Motor neuron (in vitro differentiated cells): Measurements from ENCODE around the gene ZMIZ2. TPM values are rescaled to one million over a fixed set of nuclear protein-coding genes. Genes with fewer than 3 reads are reported as not detected.

Experiments used
- ATAC-seq, 8 experiments: fragments of 200-7000 bp; cut with Tn5 transposase; replicated peaks in 6 of 8; 2 replicates each; pipeline ENCODE4 v1.8.0; 2021; ENCODE audit warnings: mild to moderate bottlenecking in 8 of 8, moderate library complexity in 8 of 8
- H3K27ac ChIP-seq, 2 donors: fragments of 250-450 bp; sonication (Bioruptor Pico); 2 replicates each; pipeline ENCODE4 v1.9.0; 2021; ENCODE audit warnings: antibody characterized with exemption in 2 of 2, mild to moderate bottlenecking in 2 of 2, moderate library complexity in 1 of 2
- H3K4me1 ChIP-seq, 2 donors: fragments of 250-450 bp; sonication (Bioruptor Pico); replicated peaks in 1 of 2; 2 replicates each; pipeline ENCODE4 v1.6.1; 2021; ENCODE audit warnings: antibody characterized with exemption in 2 of 2, mild to moderate bottlenecking in 2 of 2, moderate library complexity in 1 of 2
- H3K4me3 ChIP-seq, 5 donors: fragments of 250-450 bp; sonication (Bioruptor Pico); 2 replicates each; pipeline ENCODE4 v1.9.0; 2021; ENCODE audit warnings: antibody characterized with exemption in 5 of 5, mild to moderate bottlenecking in 5 of 5, moderate library complexity in 4 of 5
- WGBS, 10 experiments: fragments of 450-650 bp; shearing (Covaris generic); methylation state at CpG; one replicate each; pipeline ENCODE4 v1.0.0; 2022; 5-methylcytosine and 5-hydroxymethylcytosine counted together
- in situ Hi-C, 9 experiments: fragments of 400-800 bp; cut with MboI; loops; one replicate each; pipeline ENCODE4 v1.15.0; 2021; ENCODE audit warnings: low sequenced_read_pairs in 9 of 9, low pct_unique_long_range_greater_than_20kb in 2 of 9; ENCODE audit not compliant: unreplicated experiment in 9 of 9
- total RNA-seq, 8 experiments: library from RNA; unstranded; fragments of 300-600 nt; gene quantifications; 2 replicates each; pipeline versions ENCODE4 v1.2.3 to v1.2.4, GENCODE V29; 2022

Gene ZMIZ2
- total RNA-seq, 8 experiments from 2014 or later = 11.6 to 69.4 (median 22.0) TPM

DNA sequence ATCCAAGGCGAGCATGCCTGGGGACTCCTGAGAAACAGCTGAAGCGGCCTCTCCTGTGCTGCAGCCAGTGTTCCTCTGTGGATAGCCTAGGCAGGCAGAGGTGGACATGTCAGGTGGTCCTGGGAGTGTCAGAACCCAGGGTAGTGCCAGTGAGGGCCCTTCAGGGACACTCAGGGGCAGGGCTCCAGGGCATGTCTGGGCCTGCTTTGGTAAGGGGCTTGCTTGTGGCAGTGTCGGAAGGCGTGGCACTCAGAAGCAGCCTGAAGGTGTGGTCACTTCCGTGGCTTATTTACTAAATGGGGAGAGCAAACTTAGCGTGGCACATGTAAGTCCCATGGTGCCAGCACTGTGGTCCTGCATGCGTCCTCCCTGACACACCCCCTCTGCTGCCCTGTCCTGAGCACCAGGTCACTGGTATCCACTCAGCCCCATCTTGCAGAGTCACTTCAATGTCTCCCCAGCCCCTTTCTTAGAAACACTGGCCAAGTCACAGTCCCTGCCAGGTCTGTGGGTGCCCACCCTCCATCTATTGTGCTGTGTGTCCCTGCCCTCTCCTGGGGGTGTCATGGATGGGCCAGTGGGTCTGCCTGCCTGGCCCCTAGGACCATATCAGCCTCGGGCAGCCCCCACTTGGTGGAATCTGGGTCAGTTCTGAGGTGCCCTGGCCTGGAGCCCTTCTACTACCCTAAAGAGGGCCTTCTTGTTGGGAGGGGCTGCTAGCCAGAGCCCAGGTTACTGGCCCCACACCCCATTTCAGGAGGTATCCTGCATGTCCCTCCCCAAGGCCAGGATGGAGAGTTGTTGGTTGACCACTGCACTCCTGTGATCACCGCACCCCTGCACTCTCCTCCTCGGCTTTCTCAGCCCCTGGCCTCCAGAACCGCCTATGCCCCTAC is 6.4 kb downstream of the ZMIZ2 start:
- peaks cover 6% of the 10 kb centered on the region in 2 donors for H3K4me1 ChIP-seq
- H3K4me3 ChIP-seq = no peak overlapping the region
- no peak overlapping the region for H3K27ac ChIP-seq
- WGBS, 10 experiments = 57 to 100% (median 85%) methylated on average over 3 to 6 of the region's 11 CpGs; no CpG with 5 or more reads in 6 of the 10 experiments
- ATAC-seq = peak in 1 of 8 experiments; percentile 24
- in situ Hi-C loops = loop anchor here in 1 of 9 experiments (25.0 kb wide), 1 partner anchor 168 kb away; the partner anchor contains the start of gene TMED4

DNA sequence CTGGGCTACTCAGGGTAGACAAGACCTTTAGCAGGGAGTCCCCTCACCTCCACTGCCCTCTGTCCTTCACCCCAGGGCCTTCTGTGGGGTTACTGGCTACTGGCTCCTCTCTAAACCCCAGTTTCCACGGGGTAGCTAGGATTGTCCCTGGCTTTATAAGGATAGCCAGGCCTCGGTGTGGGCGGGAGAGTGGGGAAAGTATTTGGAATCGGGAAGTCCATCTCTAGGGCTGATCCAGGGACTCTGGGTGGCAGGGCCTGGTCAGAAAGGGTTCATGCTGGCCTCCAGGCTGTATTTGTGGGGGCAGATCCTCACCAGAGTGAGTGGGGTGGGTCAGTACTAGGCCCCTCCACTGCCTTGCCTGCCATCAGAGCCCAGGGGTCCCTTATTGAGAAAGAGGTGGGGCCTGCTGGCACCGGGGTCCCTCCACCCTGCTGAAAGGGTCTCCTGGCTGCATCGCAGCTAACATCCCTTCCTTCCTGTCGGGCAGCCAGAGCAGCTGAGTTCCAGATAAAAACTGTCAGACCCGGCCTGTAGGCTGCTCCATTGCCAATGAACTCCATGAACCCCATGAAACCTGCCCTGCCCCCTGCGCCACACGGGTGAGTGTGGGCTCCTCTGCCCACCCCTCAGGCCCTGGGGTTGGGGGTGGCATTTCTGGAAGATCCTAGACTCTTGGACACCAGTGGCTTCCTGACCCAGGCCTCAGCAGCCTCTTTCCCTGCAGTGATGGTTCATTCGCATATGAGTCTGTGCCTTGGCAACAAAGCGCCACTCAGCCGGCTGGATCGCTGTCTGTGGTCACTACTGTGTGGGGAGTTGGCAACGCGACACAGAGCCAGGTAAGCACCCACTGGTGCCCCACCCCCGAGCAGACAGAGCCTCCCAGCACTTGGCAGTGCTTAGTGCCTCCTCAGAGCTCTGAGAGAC is 7.3 kb downstream of the ZMIZ2 start:
- no peaks in the 10 kb centered on the region for H3K4me1 ChIP-seq
- H3K4me3 ChIP-seq = no peak overlapping the region
- no peak overlapping the region for H3K27ac ChIP-seq
- in situ Hi-C loops = loop anchor here in 1 of 9 experiments (25.0 kb wide), 1 partner anchor 169 kb away; the partner anchor contains the start of gene TMED4
- ATAC-seq = peak in 1 of 8 experiments; percentile 25
- 52 to 82% methylated on average over 2 to 3 of the region's 17 CpGs; no CpG with 5 or more reads in 8 of the 10 experiments for WGBS, 10 experiments

DNA sequence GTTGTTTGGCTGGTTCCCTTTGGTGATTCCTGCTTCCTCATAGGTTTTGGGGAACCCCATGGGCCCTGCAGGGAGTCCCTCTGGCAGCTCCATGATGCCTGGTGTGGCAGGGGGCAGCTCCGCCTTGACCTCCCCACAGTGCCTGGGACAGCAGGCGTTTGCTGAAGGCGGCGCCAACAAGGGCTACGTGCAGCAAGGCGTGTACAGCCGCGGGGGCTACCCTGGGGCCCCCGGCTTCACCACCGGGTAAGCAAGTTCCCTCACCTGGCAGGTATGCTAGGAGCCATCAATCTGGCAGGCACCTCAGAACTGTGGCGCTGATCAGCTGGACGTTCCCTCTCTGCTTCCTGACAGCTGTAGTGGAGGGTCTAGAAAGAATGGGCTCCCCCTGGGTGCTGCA is 8.3 kb downstream of the ZMIZ2 start:
- Histone ChIP-seq H3K27ac (no peak overlapping the region), H3K4me1 (no peaks in the 10 kb centered on the region), H3K4me3 (no peak overlapping the region)
- 80 to 100% (median 93%) methylated on average over 1 to 4 of the region's 12 CpGs; no CpG with 5 or more reads in 6 of the 10 experiments for WGBS, 10 experiments
- ATAC-seq = no peak
- in situ Hi-C loops = loop anchor here in 1 of 9 experiments (25.0 kb wide), 1 partner anchor 170 kb away; the partner anchor contains the start of gene TMED4

DNA sequence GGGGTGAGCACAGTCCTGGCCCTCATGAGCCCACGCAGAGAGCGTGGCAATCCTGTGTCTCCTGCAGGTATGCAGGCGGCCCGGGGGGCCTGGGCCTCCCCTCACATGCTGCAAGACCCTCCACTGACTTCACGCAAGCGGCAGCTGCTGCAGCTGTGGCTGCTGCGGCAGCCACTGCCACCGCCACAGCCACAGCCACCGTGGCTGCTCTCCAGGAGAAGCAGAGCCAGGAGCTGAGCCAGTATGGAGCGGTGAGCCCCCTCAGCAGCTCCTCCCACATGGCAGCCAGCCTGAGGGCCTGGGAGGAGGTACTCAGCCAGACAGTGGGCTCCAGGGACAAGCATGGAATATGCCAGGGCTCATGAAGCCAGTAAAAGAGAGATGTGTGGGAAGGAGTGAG is 8.7 kb downstream of the ZMIZ2 start:
- in situ Hi-C loops = loop anchor here in 1 of 9 experiments (25.0 kb wide), 1 partner anchor 170 kb away; the partner anchor contains the start of gene TMED4
- Histone ChIP-seq H3K27ac (no peak overlapping the region), H3K4me3 (no peak overlapping the region), H3K4me1 (no peaks in the 10 kb centered on the region)
- ATAC-seq = peak in 1 of 8 experiments; percentile 29
- 67 to 97% (median 94%) methylated on average over 3 to 6 of the region's 10 CpGs; no CpG with 5 or more reads in 7 of the 10 experiments for WGBS, 10 experiments

DNA sequence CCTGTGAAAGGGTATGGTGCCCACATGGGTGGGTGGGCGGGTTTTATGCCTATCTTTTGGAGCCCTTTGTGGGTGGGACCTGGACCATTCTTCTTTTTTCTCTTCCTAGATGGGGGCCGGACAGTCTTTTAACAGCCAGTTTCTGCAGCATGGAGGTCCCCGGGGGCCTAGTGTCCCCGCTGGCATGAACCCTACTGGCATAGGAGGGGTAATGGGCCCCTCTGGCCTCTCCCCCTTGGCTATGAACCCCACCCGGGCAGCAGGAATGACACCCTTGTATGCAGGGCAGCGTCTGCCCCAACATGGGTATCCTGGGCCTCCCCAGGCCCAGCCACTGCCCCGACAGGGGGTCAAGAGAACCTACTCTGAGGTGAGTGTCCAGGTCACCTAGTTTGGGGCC is 9.1 kb downstream of the ZMIZ2 start:
- WGBS, 10 experiments = 80% methylated on average over 1 of the region's 7 CpGs; no CpG with 5 or more reads in 9 of the 10 experiments

DNA sequence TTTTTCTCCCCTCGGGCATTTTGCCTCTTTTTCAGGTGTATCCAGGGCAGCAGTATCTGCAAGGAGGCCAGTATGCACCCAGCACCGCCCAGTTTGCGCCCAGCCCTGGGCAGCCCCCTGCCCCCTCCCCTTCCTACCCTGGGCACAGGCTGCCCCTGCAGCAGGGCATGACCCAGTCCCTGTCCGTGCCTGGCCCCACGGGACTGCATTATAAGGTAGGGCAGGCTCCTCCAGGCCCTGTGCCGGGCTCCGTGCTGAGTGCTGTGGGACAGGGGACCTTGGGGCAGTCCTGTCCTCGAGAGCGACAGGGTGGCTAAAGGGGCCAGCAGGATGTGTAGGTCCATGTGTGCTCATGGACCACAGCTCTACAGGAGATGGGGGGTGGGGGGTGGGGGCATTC is 10.6 kb downstream of the ZMIZ2 start:
- Histone ChIP-seq H3K27ac (no peak overlapping the region), H3K4me1 (no peaks in the 10 kb centered on the region), H3K4me3 (no peak overlapping the region)
- no peak for ATAC-seq
- WGBS, 10 experiments = 50 to 80% methylated on average over 1 to 2 of the region's 9 CpGs; no CpG with 5 or more reads in 8 of the 10 experiments
- in situ Hi-C loops = loop anchor here in 1 of 9 experiments (25.0 kb wide), 1 partner anchor 172 kb away; the partner anchor contains the start of gene TMED4

More for the DNA sequence above, 9.1 kb downstream of the ZMIZ2 start:
- Histone ChIP-seq H3K4me1 (no peaks in the 10 kb centered on the region), H3K4me3 (no peak overlapping the region), H3K27ac (no peak overlapping the region)
- ATAC-seq = no peak
- in situ Hi-C loops = loop anchor here in 1 of 9 experiments (25.0 kb wide), 1 partner anchor 170 kb away; the partner anchor contains the start of gene TMED4

DNA sequence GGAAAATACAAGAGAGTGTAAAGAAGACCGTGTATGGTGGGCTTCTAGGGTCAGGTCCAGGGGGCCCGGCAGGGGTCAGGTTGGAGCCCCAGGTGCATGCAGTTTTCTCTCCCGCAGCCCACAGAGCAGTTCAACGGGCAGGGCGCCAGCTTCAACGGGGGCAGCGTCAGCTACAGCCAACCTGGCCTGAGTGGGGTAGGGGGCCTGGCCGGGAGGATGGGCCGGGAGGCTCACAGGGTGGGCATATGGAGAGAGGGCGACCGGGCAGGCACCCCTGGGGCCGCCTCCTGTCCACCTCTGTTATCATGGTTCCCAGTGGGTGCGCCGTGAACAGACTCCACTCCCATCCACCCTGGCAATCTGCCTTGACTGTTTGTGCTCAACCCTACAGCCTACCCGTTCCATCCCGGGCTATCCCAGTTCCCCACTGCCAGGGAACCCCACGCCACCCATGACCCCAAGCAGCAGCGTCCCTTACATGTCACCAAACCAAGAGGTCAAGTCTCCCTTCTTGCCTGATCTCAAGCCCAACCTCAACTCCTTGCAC is 11.5 kb downstream of the ZMIZ2 start:
- 80 to 100% methylated on average over 1 of the region's 18 CpGs; no CpG with 5 or more reads in 8 of the 10 experiments for WGBS, 10 experiments
- H3K27ac ChIP-seq = no peak overlapping the region
- in situ Hi-C loops = loop anchor here in 1 of 9 experiments (25.0 kb wide), 1 partner anchor 173 kb away; the partner anchor contains the start of gene TMED4

DNA sequence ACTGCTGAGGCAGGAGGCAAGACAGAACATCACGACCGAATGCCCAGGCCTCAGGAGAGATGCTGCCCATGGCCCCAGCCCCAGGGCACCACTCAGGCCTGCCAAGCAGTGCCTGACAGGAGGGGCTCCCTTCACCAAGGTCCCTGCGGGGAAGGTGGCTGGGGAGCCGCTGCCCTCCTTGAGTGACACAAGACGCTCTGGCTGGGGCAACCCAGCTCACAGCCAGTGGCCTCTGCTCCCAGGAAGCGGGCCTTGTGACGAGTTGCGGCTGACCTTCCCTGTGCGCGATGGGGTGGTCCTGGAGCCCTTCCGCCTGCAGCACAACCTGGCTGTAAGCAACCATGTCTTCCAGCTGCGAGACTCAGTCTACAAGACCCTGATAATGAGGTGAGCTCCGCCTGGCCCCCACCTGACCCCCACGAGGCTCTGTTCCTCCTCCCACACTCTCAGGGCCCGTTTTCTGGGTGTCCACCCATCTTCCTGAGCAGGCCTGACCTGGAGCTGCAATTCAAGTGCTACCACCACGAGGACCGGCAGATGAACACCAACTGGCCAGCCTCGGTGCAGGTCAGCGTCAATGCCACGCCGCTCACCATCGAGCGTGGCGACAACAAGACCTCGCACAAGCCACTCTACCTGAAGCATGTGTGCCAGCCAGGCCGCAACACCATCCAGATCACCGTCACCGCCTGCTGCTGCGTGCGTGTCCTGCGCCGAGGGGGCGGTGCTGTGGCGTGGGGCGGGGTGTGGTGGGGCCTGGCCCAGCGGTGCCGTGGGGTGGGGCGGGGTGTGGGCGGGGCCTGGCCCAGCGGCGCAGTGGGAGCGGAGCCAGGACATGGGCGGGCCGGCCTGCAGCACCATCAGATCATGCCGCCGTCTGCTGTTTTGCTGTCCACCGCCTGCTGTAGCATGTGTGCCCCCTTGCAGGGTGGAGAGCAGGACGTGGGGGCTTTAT is 12.8 kb downstream of the ZMIZ2 start:
- WGBS, 10 experiments = 20 to 100% (median 93%) methylated on average over 1 to 5 of the region's 48 CpGs; no CpG with 5 or more reads in 5 of the 10 experiments
- ATAC-seq = peak in 3 of 8 experiments; percentile 83 to 85 (median 84)
- Histone ChIP-seq H3K4me1 (no peaks in the 10 kb centered on the region), H3K4me3 (no peak overlapping the region), H3K27ac (no peak overlapping the region)
- in situ Hi-C loops = loop anchor here in 1 of 9 experiments (25.0 kb wide), 1 partner anchor 174 kb away; the partner anchor contains the start of gene TMED4

More for the DNA sequence above, 11.5 kb downstream of the ZMIZ2 start:
- no peak for ATAC-seq
- H3K4me1 ChIP-seq = no peaks in the 10 kb centered on the region
- H3K4me3 ChIP-seq = no peak overlapping the region

DNA sequence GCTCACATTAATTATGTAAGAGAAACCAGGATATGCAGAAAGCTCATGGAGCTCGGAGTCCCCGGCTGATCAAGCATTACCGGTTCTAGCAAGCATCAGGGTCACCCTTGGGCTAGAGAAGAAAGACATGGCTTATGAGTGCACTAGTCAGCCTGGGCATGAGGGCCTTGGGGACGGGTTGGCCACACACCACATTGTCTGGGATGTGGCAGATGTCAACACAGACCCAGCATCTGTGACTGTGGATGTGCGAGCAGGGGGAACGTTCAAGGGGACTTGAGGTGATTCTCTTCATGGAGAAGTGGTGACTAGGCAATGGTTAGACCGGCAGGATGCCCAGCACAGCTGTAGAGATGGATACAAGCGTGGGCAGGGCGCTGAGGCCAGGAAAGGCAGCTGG is 13.7 kb downstream of the ZMIZ2 start:
- Histone ChIP-seq H3K4me1 (no peaks in the 10 kb centered on the region), H3K4me3 (no peak overlapping the region), H3K27ac (no peak overlapping the region)
- WGBS, 10 experiments = 12 to 100% (median 80%) methylated on average over 1 to 5 of the region's 9 CpGs; no CpG with 5 or more reads in 1 of the 10 experiments
- in situ Hi-C loops = loop anchor here in 1 of 9 experiments (25.0 kb wide), 1 partner anchor 175 kb away; the partner anchor contains the start of gene TMED4
- ATAC-seq = peak in 3 of 8 experiments; percentile 30 to 66 (median 48)

DNA sequence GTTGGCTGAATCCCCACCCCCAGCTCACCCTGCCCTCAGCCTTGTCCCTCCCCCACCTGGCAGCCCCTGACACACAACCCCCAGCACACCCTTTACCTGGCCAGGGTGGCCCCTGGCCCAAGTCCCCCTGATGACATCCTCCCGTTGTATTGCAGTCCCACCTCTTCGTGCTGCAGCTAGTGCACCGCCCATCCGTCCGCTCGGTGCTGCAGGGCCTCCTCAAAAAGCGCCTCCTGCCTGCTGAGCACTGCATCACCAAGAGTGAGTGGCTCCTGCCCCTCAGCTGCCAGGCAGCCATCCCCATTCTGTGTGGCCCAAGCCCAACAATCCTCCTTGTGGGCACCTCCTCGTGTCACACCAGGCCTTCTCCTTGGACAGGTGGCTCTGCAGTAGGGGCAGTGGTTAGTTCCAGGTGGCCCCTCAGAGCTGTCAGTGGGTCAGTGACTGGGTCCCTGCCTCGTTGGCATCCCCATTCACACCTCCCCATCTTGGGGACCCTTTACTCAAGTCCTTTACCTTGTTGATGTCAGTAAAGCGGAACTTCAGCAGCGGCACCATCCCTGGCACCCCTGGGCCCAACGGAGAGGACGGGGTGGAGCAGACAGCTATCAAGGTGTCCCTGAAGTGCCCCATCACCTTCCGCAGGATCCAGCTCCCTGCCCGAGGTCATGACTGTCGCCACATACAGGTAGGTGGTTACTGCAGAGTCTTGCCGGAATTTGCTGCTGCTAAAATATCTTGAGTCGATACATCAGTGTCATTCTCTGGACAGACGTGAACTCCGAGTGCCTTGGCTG is 14.3 kb downstream of the ZMIZ2 start:
- in situ Hi-C loops = loop anchor here in 1 of 9 experiments (25.0 kb wide), 1 partner anchor 176 kb away; the partner anchor contains the start of gene TMED4
- Histone ChIP-seq H3K4me3 (no peak overlapping the region), H3K4me1 (no peaks in the 10 kb centered on the region), H3K27ac (no peak overlapping the region)
- WGBS, 10 experiments = 90 to 100% (median 93%) methylated on average over 2 to 8 of the region's 20 CpGs; no CpG with 5 or more reads in 5 of the 10 experiments
- no peak for ATAC-seq
